ENCODE results near the gene PAX2.

PAX2 gene

DNA sequence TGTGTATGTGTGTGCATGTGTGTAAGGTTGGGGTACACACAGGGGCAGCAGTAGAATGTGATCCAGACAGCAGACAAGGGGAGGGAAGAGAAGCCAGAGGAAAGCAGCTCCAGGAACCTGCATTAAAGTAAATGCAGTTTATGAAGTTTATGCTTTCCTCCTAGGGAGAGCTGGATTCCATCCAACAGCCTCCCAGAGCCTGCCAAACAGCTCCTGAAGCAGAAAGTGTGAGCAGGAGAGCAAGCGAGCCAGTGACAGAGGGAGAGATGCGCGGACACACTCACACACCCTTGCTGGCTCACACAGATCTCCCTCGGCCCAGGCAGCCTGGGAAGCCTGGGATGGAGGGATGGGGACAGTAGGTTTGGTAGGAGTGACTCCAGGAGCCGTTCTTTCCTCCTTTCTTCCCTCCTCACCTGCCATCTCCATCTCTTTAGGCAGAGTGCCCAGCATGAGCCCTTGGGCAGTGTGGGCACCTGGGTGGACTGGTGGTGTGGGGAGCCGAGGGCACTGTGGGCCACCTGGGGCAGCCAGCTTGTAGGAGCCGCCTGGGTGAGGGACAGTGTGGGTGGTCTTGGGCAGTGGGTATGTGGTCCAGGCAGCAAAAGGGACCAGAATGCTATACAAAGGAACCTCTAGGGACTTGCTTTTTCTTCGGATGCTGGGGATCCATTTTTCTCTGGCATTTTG lies 46.1 kb downstream of the PAX2 start:
- no peak for TF ChIP-seq CTCF (conservative IDR thresholded peaks at IDR 0.05)
- H3K27ac ChIP-seq: peak overlapping the region; percentile 58

DNA sequence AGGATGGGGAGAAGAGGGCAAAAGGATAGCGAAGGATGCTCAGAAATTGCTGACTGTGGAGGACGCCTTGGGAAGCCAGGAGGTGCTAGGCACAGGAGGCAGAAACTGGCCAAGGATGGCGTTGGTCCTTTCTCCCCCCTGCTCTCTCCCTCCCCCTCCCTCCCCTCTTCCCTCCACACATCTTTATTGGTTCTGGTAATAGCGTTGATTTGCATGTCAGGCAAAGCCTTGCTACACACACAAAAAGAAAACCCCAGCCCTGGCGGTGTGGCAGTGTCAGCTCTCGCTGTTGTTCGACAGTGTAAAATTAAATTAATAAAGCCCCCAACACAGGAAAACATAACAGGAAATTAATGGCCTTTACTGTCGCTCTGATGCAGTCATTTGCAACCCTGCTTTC lies 47.2 kb downstream of the PAX2 start:
- TF ChIP-seq CTCF (conservative IDR thresholded peaks at IDR 0.05): no peak
- no peak overlapping the region for H3K27ac ChIP-seq

- H3K27ac ChIP-seq: no peak overlapping the region
- no peak for TF ChIP-seq CTCF (conservative IDR thresholded peaks at IDR 0.05)
Measured at GRCh38 chr10:100793055-100793454, 47.7 kb downstream of the PAX2 start.

DNA sequence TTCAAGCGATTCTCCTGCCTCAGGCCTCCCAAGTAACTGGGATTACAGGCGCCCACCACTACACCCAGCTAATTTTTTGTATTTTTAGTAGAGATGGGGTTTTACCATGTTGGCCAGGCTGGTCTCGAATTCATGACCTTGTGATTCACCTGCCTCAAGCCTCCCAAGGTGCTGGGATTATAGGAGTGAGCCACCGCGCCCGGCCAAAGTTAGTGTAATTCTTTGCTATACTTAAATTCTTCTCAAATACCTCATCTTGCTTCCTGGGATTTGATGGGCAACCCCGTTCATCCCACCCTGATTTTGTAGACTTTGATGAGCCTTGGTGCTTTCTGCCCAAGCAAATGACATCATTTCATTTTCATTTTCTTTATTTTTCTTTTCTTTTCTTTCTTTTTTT lies 54.5 kb downstream of the PAX2 start:
- no peak for TF ChIP-seq CTCF (conservative IDR thresholded peaks at IDR 0.05)
- no peak overlapping the region for H3K27ac ChIP-seq

DNA sequence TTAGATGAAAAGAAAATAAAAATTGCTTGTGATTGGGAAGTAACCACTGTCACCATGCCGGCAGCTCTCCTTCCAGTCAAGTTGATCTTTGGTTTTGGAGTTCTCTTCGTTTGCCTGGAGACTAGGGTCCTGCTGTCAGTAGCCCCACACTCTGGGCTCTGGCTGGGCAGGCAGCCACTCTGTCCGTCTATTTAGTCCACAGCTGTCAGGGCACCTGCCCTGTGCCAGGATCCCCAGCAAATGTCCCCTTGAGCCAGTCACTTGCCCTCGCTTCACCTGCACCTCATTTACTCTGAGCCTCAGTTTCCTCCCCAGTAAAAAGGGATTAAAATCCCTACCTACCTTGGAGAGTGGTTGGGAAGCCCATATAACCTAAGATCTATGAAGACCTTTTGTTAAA lies 55.5 kb downstream of the PAX2 start:
- no peak for TF ChIP-seq CTCF (conservative IDR thresholded peaks at IDR 0.05)
- no peak overlapping the region for H3K27ac ChIP-seq

DNA sequence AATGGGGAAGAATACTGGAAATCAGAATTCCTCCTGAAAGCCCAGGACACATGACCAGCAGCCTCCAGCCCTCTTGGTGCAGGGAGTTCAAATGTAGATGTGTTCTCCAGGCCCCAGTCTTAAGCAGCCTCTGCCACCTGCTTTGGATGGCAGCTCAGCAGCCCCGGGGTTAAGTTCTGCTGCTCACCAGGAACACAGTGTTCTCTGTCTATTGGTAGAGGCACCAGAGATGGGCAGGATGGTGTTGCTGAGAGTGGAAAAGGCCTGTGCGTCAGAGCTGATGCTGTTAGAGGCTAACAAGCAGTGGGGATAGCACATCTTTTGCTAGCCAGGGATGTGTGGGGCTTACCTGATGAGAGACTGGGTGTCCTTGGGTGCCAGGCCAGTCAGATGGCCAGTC lies 56.8 kb downstream of the PAX2 start:
- TF ChIP-seq CTCF (conservative IDR thresholded peaks at IDR 0.05): no peak
- H3K27ac ChIP-seq: no peak overlapping the region

- no peak overlapping the region for H3K27ac ChIP-seq
- TF ChIP-seq CTCF (conservative IDR thresholded peaks at IDR 0.05): no peak
Measured at GRCh38 chr10:100802607-100803006, 57.2 kb downstream of the PAX2 start.

Measured in VCaP (cell line).